ENCODE measurements around the gene ATXN7L1.

The ATXN7L1 gene

GRCh38 chr7:105820363-105821066, 55.9 kb downstream of the ATXN7L1 start:
- Mint-ChIP-seq H3K36me3 (peaks cover 12% of the 10 kb centered on the region), H3K4me1 (peaks cover 24% of the 10 kb centered on the region), H3K9me3 (peaks cover 12% of the 10 kb centered on the region), H3K4me3 (no peak overlapping the region), H3K27ac (no peak overlapping the region), H3K27me3 (peaks cover 3% of the 10 kb centered on the region)
- CTCF ChIA-PET: interaction anchor here (0.6 kb wide), 1 partner anchor 79 kb away, joined by 3 read pairs; no protein-coding TSS in a partner anchor
- DNase-seq: no peak

GRCh38 chr7:105819559-105819958, 56.8 kb downstream of the ATXN7L1 start:
- peaks cover 3% of the 10 kb centered on the region for H3K27me3 Mint-ChIP-seq
- DNase-seq: no peak
- CTCF ChIA-PET: no interaction called here

GRCh38 chr7:105816954-105817615, 59.3 kb downstream of the ATXN7L1 start:
- DNase-seq: no peak
- peaks cover 3% of the 10 kb centered on the region for H3K27me3 Mint-ChIP-seq
- H3K9me3 Mint-ChIP-seq: peaks cover 4% of the 10 kb centered on the region
- no peak overlapping the region for H3K27ac Mint-ChIP-seq
- H3K36me3 Mint-ChIP-seq: peaks cover 10% of the 10 kb centered on the region
- CTCF ChIA-PET: no interaction called here
- peaks cover 10% of the 10 kb centered on the region for H3K4me1 Mint-ChIP-seq
- H3K4me3 Mint-ChIP-seq: no peak overlapping the region

More at GRCh38 chr7:105819559-105819958, 56.8 kb downstream of the ATXN7L1 start:
- Mint-ChIP-seq H3K4me1 (peaks cover 24% of the 10 kb centered on the region), H3K27ac (no peak overlapping the region), H3K36me3 (peaks cover 11% of the 10 kb centered on the region), H3K9me3 (peaks cover 12% of the 10 kb centered on the region), H3K4me3 (no peak overlapping the region)

DNA sequence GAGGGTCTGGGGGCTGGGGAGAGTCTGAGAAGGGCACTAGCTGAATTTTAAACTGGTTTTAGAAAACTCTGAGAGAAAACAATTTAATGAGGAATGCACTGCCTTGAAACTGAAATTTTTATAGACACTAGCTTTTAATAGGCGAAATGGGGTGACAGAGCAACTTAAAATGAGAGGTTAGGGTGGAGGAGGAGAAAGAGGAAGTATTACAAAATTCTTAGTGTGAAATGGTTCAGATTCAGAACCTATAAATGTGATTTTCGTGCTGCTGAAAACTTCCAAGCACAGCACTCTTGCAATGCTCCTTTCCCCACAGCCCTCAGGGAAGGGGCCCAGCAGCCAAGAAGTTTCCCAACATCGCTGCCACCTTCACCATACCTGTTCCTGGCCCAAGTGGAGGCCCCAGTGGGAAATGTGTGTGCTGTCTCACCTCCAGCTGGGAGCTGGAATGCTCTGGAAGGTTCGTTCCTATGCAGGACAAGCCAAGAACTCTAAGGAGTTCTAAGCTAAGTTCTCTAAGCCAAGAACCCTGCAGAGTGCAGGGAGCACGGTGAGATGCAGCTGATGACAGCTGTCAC, 60.0 kb downstream of the ATXN7L1 start:
- Mint-ChIP-seq H3K4me3 (no peak overlapping the region), H3K9me3 (peaks cover 3% of the 10 kb centered on the region), H3K36me3 (peaks cover 10% of the 10 kb centered on the region), H3K4me1 (peaks cover 9% of the 10 kb centered on the region), H3K27ac (no peak overlapping the region), H3K27me3 (peaks cover 3% of the 10 kb centered on the region)
- CTCF ChIA-PET: no interaction called here
- DNase-seq: no peak

DNA sequence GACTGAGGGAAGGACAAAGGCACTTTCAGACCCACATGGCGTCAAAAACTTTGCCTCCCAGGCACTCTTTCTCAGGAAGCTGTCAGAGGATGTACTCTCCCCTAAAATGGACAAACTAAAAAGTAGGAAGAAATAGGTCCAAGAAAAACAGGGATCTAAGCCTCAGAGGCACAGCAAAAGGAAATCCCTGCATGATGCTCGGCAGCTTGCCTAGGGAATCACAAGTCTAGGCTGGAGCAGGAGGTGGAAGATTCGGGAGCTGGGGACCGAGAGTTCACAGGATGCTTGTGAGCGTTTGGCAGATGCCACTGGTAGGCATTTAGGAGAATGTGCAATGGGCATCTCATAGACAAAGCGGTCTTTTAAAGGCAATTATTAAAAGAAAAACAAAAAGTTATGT, 60.8 kb downstream of the ATXN7L1 start:
- CTCF ChIA-PET: no interaction called here
- Mint-ChIP-seq H3K27me3 (peaks cover 8% of the 10 kb centered on the region), H3K9me3 (peaks cover 2% of the 10 kb centered on the region), H3K36me3 (peaks cover 13% of the 10 kb centered on the region), H3K4me3 (no peak overlapping the region), H3K27ac (no peak overlapping the region), H3K4me1 (peaks cover 12% of the 10 kb centered on the region)
- no peak for DNase-seq

DNA sequence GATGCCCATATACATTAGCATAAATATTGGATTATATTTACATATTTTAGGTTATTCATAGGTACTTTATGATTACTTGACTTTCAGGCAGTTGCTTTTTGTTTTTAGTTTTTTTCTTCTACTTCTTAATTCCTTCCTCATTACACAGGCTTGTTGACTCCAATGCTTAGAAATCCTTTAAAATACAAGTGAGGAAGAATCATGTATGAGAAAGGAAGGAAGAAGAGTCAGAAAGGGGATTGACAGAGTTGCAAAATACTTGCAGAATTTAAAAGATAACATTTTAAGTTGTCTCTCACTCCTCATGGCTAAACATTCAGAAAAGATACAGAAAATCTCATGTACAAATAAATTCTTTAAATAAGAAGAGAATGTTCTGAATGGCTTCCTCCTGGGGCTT, 61.9 kb downstream of the ATXN7L1 start:
- H3K27ac Mint-ChIP-seq: no peak overlapping the region
- H3K4me1 Mint-ChIP-seq: peaks cover 23% of the 10 kb centered on the region
- H3K9me3 Mint-ChIP-seq: peaks cover 4% of the 10 kb centered on the region
- no peak for DNase-seq
- peaks cover 19% of the 10 kb centered on the region for H3K36me3 Mint-ChIP-seq
- CTCF ChIA-PET: interaction anchor here (0.6 kb wide), 1 partner anchor 55 kb away, joined by 3 read pairs; no protein-coding TSS in a partner anchor
- peaks cover 9% of the 10 kb centered on the region for H3K27me3 Mint-ChIP-seq
- no peak overlapping the region for H3K4me3 Mint-ChIP-seq

DNA sequence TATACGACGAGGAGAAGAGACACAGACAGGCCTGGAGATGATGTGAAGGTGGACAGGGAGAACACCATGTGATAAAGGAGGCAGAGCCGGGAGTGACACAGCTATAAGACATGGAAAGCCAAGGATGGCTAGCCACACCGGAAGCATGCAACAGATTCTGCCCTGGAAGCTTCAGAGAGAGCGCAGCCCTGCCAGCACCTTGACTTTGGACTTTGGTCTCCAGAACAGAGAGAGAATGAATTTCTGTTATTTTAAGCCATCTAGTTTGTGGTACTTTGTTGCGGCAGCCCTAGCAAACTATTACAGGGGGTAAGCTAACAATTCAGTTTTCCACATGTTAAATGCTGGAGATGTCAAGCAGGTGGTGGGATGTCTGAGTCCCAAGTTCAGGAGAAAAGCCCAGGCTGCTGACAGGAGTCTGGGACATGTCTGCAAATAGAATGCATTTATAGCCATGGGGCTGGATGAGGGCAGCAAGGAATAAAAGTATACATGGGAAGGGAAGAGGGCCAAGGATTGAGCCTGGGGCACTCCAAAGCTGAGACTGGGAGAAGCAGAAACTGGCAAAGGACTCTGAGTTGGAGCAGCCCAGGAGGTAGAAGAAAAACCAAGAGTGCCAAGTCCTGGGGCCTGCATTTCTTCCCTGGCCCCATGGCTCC, 65.1 kb downstream of the ATXN7L1 start:
- CTCF ChIA-PET: interaction anchor here (0.6 to 1.0 kb wide), 3 partner anchors 46 to 345 kb away, joined by 3 read pairs; no protein-coding TSS in a partner anchor
- Mint-ChIP-seq H3K4me3 (no peak overlapping the region), H3K4me1 (peaks cover 50% of the 10 kb centered on the region), H3K36me3 (peaks cover 28% of the 10 kb centered on the region), H3K27ac (no peak overlapping the region), H3K27me3 (peaks cover 6% of the 10 kb centered on the region), H3K9me3 (peaks cover 4% of the 10 kb centered on the region)
- DNase-seq: no peak

DNA sequence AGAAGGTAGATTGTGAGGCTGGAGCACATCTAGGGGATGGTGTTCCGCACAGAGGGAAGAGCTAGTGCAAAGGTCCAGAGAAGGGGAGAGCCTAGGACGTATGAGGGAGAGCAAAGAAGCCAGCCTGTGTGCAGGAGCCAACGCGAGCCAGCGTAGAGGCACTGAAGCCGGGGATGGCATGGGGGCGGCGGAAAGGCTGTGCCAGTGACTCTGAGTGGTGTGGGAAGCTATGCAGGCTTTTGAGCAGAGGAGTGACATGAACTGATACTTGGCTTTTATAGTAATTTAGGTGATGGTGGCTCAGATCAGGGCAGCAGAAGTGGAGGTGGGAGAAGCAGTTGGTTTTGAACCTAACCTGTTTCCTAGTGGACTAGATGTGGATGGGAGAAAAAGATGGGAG, 65.8 kb downstream of the ATXN7L1 start:
- Mint-ChIP-seq H3K9me3 (peaks cover 4% of the 10 kb centered on the region), H3K4me3 (no peak overlapping the region), H3K27ac (peak overlapping the region; percentile 13), H3K36me3 (peaks cover 28% of the 10 kb centered on the region), H3K27me3 (peaks cover 6% of the 10 kb centered on the region), H3K4me1 (peaks cover 58% of the 10 kb centered on the region)
- CTCF ChIA-PET: interaction anchor here (0.6 to 1.0 kb wide), 2 partner anchors 65 to 344 kb away, joined by 3 read pairs; no protein-coding TSS in a partner anchor
- no peak for DNase-seq

DNA sequence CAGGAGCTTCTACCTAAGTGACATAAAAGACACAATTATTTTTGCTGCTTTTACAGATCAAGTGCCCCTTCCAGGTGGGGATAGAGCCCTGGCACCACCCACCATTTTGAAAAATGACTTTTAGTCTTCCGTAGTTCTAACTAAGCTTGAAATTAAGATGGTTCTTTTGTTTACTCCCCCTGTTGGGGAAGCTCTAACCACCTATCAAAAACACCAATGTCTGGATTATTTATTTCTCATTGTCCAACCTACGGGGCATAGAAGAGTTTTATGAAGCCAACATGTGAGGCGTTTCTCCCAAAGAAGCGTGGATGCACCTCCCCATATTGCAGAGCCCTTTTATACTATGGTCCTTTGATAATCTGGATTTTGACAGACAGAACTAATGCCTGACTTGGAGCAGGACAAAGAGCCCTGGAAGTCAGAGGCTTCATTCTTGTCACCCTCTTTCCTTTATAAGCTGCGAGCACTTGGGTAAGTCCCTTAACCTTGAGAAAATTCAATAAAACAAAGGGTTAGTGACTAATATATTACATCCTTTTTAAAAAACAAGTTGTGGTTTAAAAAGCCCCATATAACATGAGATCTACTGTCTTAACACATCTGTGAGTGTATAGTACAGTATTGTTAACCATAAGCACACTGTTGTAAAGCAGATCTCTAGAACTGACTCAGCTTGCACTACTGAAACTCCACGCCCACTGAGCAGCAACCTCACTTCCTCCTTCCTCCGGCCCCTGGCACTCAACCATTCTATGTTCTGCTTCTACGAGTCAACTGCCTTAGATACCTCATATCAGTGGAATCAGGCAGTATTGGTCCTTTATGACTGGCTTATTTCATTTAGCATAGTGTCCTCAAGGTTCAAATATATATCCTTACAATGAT, 67.5 kb downstream of the ATXN7L1 start:
- Mint-ChIP-seq H3K9me3 (peaks cover 4% of the 10 kb centered on the region), H3K36me3 (peaks cover 26% of the 10 kb centered on the region), H3K4me3 (peak overlapping the region; percentile 0), H3K27ac (peak overlapping the region; percentile 95), H3K27me3 (peaks cover 6% of the 10 kb centered on the region), H3K4me1 (peaks cover 63% of the 10 kb centered on the region)
- peak; percentile 87 for DNase-seq
- CTCF ChIA-PET: interaction anchor here (1.0 to 4.0 kb wide), 4 partner anchors 43 to 152 kb away, joined by 4 to 18 read pairs (median 12); no protein-coding TSS in a partner anchor

DNA sequence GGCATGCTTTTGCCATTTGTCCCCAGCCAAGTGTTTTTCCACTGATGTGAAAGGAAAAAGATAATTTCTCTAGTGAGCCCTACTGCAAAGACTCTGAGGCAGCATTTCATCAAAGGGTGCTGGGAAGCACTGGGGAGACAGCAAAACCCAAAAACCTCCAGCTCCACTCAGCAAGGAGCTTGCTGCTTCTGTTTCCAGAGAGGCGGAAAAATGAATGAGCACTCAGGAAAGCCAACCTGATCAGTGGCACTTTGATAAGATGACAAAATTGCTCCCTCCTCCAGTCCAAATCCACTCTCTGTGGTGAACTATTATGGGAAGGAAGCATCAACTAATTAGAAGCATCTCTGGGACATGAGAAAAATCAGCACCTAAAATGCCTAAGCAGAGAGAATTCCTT, 68.2 kb downstream of the ATXN7L1 start:
- CTCF ChIA-PET: interaction anchor here (3.2 to 4.0 kb wide), 3 partner anchors 48 to 151 kb away, joined by 10 to 18 read pairs (median 15); no protein-coding TSS in a partner anchor
- peaks cover 22% of the 10 kb centered on the region for H3K36me3 Mint-ChIP-seq
- peak overlapping the region; percentile 95 for H3K27ac Mint-ChIP-seq
- H3K9me3 Mint-ChIP-seq: peaks cover 4% of the 10 kb centered on the region
- peaks cover 6% of the 10 kb centered on the region for H3K27me3 Mint-ChIP-seq
- no peak for DNase-seq
- peaks cover 63% of the 10 kb centered on the region for H3K4me1 Mint-ChIP-seq
- H3K4me3 Mint-ChIP-seq: no peak overlapping the region

DNA sequence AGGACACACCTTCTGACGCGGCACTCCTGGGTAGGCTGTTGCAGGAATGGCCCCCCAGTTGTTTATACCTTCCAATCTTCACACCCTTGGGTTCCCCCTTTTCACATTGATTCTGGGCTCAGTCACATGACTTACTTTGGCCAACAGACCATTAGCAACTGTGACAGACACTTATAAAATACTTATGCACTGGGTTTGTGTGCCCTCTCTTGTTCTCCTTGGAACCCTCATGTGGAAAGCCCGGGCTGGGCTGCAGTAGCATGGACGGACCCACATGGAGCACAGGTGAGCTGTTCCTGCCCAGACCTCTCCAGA, 69.0 kb downstream of the ATXN7L1 start:
- Mint-ChIP-seq H3K27me3 (peaks cover 9% of the 10 kb centered on the region), H3K27ac (peak overlapping the region; percentile 95), H3K36me3 (peaks cover 22% of the 10 kb centered on the region), H3K9me3 (peaks cover 4% of the 10 kb centered on the region), H3K4me3 (no peak overlapping the region), H3K4me1 (peaks cover 60% of the 10 kb centered on the region)
- DNase-seq: no peak
- CTCF ChIA-PET: interaction anchor here (1.0 to 4.0 kb wide), 5 partner anchors 42 to 235 kb away, joined by 3 to 18 read pairs (median 10); no protein-coding TSS in a partner anchor

GRCh38 chr7:105806592-105807447, 69.6 kb downstream of the ATXN7L1 start:
- CTCF ChIA-PET: interaction anchor here (1.0 to 4.0 kb wide), 6 partner anchors 40 to 235 kb away, joined by 3 to 18 read pairs (median 7); no protein-coding TSS in a partner anchor
- Mint-ChIP-seq H3K36me3 (peaks cover 22% of the 10 kb centered on the region), H3K27me3 (peaks cover 9% of the 10 kb centered on the region), H3K9me3 (peaks cover 4% of the 10 kb centered on the region), H3K4me1 (peaks cover 60% of the 10 kb centered on the region), H3K4me3 (no peak overlapping the region), H3K27ac (peak overlapping the region; percentile 95)
- peak; percentile 73 for DNase-seq
